Endothelial cell of hepatic sinusoid (primary cell): ENCODE data around the gene ELMO3.

Source experiments
- in situ Hi-C: cut with HindIII; loops from 2 replicates; pipeline ENCODE4 v1.10.0; 2017; ENCODE audit warnings: low sequenced_read_pairs

Gene ELMO3, protein sequence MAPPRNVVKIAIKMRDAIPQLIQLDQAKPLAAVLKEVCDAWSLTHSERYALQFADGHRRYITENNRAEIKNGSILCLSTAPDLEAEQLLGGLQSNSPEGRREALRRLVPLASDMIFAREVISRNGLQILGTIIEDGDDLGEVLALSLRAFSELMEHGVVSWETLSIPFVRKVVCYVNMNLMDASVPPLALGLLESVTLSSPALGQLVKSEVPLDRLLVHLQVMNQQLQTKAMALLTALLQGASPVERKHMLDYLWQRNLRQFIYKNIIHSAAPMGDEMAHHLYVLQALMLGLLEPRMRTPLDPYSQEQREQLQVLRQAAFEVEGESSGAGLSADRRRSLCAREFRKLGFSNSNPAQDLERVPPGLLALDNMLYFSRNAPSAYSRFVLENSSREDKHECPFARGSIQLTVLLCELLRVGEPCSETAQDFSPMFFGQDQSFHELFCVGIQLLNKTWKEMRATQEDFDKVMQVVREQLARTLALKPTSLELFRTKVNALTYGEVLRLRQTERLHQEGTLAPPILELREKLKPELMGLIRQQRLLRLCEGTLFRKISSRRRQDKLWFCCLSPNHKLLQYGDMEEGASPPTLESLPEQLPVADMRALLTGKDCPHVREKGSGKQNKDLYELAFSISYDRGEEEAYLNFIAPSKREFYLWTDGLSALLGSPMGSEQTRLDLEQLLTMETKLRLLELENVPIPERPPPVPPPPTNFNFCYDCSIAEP

GRCh38 chr16:67199011-67199807, at the start of gene ELMO3:
Gene ELMO3 (plus strand): TSS chr16:67199131. CDS start chr16:67199327, 196 bp downstream.
- in situ Hi-C loops = loop anchor here (5.0 kb wide), 1 partner anchor 38 kb away; no protein-coding TSS in a partner anchor

GRCh38 chr16:67149276-67150046, 49.5 kb upstream of the ELMO3 start:
- in situ Hi-C loops = no loop called here

DNA sequence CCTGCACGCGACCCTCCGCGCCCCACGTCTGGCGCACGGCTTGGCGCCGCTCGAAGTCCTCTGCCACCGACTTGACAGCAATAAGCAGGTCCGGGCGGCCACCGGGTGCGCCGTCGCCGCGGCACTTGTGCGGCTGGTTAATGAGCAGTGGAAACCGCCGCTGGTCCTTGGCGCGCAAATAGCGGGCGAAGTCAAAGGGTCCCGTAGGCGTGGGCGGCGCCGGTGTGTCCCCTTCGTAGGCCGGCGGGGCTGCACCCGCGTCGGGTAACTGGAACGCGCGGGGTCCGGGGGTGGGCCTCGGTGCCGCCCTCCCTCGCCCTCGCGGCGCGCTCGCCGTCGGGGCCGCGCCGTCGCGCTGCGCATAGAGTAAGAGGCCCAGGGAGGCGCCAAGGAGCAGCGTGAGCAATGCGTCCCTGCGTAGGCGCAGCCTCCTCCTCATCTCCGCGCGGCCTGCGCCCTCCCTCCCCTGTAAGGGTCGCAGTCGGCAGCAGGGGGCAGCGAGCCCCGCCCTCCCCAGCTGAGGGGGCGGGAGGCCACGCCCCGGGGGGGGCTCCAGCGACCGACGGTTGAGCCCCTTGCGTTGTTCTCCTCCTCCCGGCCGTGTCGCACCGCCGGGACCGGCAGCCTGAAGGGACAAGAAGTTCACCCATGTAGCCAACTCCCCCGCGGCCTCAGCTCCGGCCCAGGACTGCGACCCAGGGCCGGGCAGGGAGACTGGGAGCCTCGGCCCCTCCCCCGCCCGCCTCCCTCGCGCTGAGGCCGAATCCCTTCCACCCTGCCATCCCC, 48.7 kb upstream of the ELMO3 start:
- in situ Hi-C loops = no loop called here

- in situ Hi-C loops = no loop called here
Measured at GRCh38 chr16:67150833-67151396, 48.0 kb upstream of the ELMO3 start, which contains the start of gene B3GNT9. Gene B3GNT9 (minus strand): TSS chr16:67150998. CDS start chr16:67150485, 513 bp downstream.

- in situ Hi-C loops = no loop called here
Measured at GRCh38 chr16:67151431-67152097, 47.4 kb upstream of the ELMO3 start.

- in situ Hi-C loops = no loop called here
Measured at GRCh38 chr16:67154578-67155294, 44.2 kb upstream of the ELMO3 start.

DNA sequence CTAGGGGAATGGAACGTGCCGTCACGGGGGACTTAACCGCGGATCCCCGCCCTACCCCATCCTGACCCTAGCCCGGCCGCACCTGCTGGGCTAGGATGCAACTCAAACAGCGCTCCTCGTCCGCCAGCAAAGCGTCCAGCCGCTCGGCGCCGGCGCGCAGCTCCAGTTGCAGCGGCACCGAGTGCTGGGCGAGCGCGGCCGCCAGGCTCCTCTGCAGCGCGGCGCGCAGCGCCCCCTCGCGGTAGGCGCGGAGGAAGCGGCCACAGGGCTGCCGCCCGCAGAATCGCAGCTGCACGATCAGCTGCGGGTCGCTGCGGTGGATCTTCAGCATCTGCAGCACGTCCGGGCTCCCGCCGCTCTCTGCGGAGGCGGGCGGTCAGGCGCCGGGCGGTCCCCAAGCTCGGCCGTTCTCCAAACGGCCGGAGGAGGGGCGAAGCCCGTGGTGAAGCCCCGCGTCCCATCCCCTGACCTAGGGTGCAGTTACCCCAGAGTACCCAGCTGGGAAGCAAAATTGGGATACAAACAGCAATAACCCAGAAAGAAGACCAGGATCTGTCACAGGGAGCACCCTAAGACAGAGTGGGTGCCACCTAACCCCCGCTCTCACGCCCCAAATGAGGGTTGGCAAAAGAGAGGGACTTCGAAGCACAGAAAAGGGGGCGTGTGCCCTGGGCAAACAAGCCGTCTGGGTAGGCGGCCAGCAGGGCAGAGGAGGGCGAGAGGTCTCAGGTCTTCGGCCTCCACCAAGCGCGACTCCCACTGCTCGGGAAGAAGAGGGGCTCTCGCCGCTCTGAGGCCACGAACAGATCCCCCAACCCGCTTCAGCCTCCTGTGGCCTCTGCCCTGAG, 43.4 kb upstream of the ELMO3 start:
- in situ Hi-C loops = no loop called here

GRCh38 chr16:67156143-67156844, 42.6 kb upstream of the ELMO3 start:
- in situ Hi-C loops = no loop called here

DNA sequence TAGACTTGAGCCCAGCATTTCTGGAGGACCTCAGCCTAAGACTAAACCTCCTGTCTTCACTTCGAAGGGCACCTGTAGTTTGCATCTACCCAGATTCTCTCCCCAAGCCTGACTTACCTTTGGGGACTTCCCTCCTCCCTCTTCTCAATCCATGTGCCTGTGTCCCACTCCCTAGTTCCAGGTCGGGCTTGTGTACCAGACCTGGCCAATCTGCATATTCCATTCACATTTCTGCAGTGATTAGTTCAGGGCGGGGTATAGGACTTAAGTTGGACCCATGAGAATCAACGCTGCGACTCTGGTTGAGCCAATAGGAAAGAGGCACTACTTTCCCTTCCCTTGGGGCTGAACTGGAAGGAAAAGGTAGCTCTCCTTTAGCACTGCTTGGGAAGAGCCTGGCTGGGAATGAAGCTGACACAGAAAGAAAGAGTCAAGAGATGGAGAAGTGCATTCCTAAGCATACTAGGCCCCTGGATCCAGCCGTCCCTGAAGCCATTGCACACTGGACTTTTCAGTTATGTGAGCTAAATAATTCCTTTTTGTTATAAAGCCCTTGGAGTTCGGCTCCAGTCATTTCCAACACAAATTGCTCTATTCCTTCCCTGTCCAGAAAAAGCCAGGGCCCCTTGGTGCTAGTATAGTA, 41.7 kb upstream of the ELMO3 start:
- in situ Hi-C loops = no loop called here

- in situ Hi-C loops = no loop called here
Measured at GRCh38 chr16:67157892-67158635, 40.9 kb upstream of the ELMO3 start.

DNA sequence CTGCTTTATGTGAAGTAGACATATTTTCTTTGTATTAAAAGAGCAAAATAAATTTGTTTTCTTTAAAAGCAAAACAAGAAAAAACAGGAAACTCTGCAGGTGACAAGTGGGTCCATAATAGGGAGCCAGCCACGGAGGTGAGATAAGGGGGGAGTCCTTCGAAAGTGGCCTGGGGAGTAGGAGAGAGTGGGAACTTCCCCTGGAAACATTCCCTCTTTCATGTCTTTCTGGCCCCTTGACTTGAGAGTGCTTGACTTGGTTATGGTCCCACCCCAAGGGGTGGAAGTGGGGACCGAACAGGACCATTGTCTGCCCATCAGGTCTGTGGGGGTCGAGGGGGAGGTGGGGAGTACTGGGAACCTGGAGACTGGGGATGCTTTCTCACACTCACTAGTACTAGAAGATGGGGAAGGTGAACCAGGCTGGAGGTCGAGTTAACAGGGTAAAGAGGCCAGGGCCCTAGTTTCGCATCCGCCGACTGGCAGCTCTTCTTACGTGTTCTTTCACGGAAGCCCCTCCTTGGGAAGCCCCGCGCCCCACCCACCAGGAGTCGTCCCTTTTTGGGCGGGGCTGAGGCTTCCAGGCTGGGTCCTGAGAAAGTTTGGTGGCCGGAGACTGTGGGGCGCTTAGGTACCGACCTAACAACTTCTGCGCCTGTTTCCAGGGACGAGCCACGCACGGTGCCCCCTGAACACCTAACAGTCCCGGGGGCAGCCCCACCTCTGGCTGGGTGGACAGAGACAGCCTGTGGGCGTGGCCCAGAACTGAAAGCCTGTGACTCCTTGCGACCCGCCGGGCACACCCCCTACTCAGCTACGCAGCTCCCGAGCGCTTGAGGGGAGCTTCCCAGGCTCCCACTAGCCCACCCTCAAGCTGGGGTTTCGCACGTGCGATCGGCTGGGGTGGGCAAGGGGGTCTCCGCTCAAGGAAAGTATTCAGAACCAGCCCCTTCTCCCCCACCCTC, 40.0 kb upstream of the ELMO3 start:
- in situ Hi-C loops = no loop called here

DNA sequence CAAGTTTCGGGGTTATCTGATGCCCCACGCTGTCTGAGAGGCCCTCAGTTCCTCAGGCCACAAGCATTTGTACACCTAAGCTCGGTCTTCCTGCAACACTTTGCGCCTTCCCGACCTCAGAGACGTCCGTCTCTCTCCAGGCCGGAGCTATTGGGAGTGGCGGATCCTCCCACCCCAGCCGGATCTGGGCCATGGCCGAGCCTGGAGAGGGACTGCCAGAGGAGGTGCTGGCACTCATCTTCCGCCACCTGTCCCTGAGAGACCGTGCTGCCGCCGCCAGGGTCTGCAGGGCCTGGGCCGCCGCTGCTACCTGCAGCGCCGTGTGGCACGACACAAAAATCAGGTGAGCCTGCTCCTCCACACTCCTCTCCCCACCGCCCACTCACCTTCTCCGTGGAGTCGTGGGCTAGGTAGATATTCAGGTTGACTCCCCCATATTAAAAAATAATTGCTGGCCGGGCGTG, 37.3 kb upstream of the ELMO3 start:
- in situ Hi-C loops = no loop called here

DNA sequence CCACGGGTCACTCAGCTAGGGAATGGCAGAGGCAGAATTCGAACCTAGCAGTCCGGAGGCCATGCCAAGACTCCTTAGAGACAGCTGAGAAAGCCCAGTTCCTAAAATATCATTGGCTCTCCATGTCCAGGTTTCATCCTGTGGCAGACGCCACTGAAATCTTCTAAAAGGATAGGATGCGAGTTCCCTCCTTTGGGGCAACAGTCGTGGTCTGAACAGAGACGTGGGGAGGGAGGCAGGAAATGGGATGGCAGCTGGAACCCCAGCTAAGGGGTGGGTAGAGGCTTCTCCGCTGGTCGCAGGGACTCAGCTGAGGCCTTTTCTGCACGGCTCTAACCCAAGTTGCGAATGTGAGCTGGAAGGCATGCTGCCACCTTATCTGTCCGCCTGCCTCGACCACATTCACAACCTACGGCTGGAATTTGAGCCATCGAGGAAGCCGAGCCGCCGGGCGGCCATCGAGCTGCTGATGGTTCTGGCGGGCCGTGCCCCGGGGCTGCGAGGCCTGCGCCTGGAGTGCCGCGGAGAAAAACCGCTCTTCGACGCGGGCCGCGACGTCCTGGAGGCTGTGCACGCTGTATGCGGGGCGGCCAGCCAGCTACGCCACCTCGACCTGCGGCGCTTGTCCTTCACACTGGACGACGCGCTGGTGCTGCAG, 36.3 kb upstream of the ELMO3 start:
- in situ Hi-C loops = no loop called here
